Activated CD4-positive, alpha-beta T cell treated with anti-CD3 and anti-CD28 coated beads, Interleukin-10, Interleukin-2, amounts not matched to agents 100 ng/mL and 50 ng/mL, durations not matched to agents 16 hours and 8 hours (primary cell): ENCODE data around the gene TAS2R30.
"Not testable (repeated sequence)": the region's sequence is repeated elsewhere in the genome, so short reads cannot be mapped to it uniquely, and the experiment has no call there.

Source experiments
- DNase-seq: peaks from one replicate; pipeline ENCODE4 v3.0.0-alpha.2; 2020

TAS2R30 gene

GRCh38 chr12:11134305-11134704 is at the start of gene TAS2R30:
Gene TAS2R30 (minus strand): TSS chr12:11134644. CDS start chr12:11134244, 400 bp downstream.
- DNase-seq = no peak

GRCh38 chr12:11183011-11183410 is 48.6 kb upstream of the TAS2R30 start:
- DNase-seq = no peak

- DNase-seq = no peak
These were observed 48.1 kb upstream of the TAS2R30 start for GRCh38 chr12:11182529-11182928.

GRCh38 chr12:11178250-11178649 is 43.8 kb upstream of the TAS2R30 start:
- no peak for DNase-seq

- no peak for DNase-seq
These were observed 39.6 kb upstream of the TAS2R30 start for GRCh38 chr12:11174022-11174421.

- no peak for DNase-seq
These were observed 37.7 kb upstream of the TAS2R30 start for GRCh38 chr12:11171969-11172675.

- DNase-seq = peak; percentile 95
These were observed 36.9 kb upstream of the TAS2R30 start, which contains the start of gene SMIM10L1 for GRCh38 chr12:11171145-11171968. Gene SMIM10L1 (plus strand): TSS chr12:11171194. CDS start chr12:11171357, 163 bp downstream.

GRCh38 chr12:11170810-11171144 is 36.3 kb upstream of the TAS2R30 start:
- DNase-seq = no peak

GRCh38 chr12:11166300-11166699 is 31.9 kb upstream of the TAS2R30 start:
- no peak for DNase-seq

- no peak for DNase-seq
These were observed 29.9 kb upstream of the TAS2R30 start for GRCh38 chr12:11164384-11164783.

- DNase-seq = peak; percentile 5
These were observed 28.1 kb upstream of the TAS2R30 start for GRCh38 chr12:11162502-11162901.

- DNase-seq = no peak
These were observed 24.5 kb upstream of the TAS2R30 start for GRCh38 chr12:11158885-11159444.

- DNase-seq = no peak
These were observed 20.0 kb upstream of the TAS2R30 start for GRCh38 chr12:11154400-11154925.

- no peak for DNase-seq
These were observed 18.3 kb upstream of the TAS2R30 start for GRCh38 chr12:11152725-11153124.

- no peak for DNase-seq
These were observed 16.4 kb upstream of the TAS2R30 start for GRCh38 chr12:11150832-11151231.

- DNase-seq = no peak
These were observed 13.0 kb upstream of the TAS2R30 start for GRCh38 chr12:11147420-11147819.

GRCh38 chr12:11144297-11144696 is 9.9 kb upstream of the TAS2R30 start:
- DNase-seq = no peak

GRCh38 chr12:11143352-11143751 is 8.9 kb upstream of the TAS2R30 start:
- no peak for DNase-seq

GRCh38 chr12:11136075-11136474 is 1.6 kb upstream of the TAS2R30 start:
- DNase-seq = peak; percentile 23

- no peak for DNase-seq
These were observed 628 bp downstream of the TAS2R30 start for GRCh38 chr12:11133816-11134215.

GRCh38 chr12:11133162-11133561 is 1.3 kb downstream of the TAS2R30 start:
- DNase-seq = no peak

GRCh38 chr12:11130999-11131398 is 3.4 kb downstream of the TAS2R30 start:
- no peak for DNase-seq

- DNase-seq = no peak
These were observed 4.1 kb downstream of the TAS2R30 start for GRCh38 chr12:11130382-11130781.

- DNase-seq = not testable (repeated sequence)
These were observed 20.3 kb downstream of the TAS2R30 start for GRCh38 chr12:11114130-11114529.
